ENCODE data around the gene F10.

- TF ChIP-seq CTCF (IDR thresholded peaks at IDR 0.05), result no peak
- no peak for TF ChIP-seq POLR2A (IDR thresholded peaks at IDR 0.05)
These were observed 4.2 kb upstream of the F10 start for GRCh38 chr13:113118261-113119021.
